ACC112 (cell line): ENCODE results near the gene CHST6.
A peak's percentile ranks its signal among the peaks of the same experiment; 100 is the strongest.
"Not testable (repeated sequence)": the region's sequence is repeated elsewhere in the genome, so short reads cannot be mapped to it uniquely, and the experiment has no call there.

Experiments
- H2AFZ ChIP-seq: fragments of 200-600 bp; sonication (generic); one replicate; pipeline ENCODE4 v1.6.0; 2017; ENCODE audit warnings: antibody characterized with exemption, low read length; ENCODE audit not compliant: unreplicated experiment
- H3K27ac ChIP-seq: fragments of 200-600 bp; sonication (generic); 2 replicates; pipeline ENCODE4 v1.5.1; 2014; ENCODE audit warnings: low read depth, mild to moderate bottlenecking, antibody characterized with exemption, low read length, moderate library complexity
- H3K27me3 ChIP-seq: fragments of 200-600 bp; sonication (generic); 2 replicates; pipeline ENCODE4 v1.6.1; 2014; ENCODE audit warnings: mild to moderate bottlenecking, antibody characterized with exemption, low read length, moderate library complexity, mixed read lengths; ENCODE audit not compliant: insufficient read depth
- H3K36me3 ChIP-seq: fragments of 200-600 bp; sonication (generic); 2 replicates; pipeline ENCODE4 v1.6.1; 2016; ENCODE audit warnings: mild to moderate bottlenecking, antibody characterized with exemption, low read length, moderate library complexity, mixed read lengths; ENCODE audit not compliant: insufficient read depth
- H3K4me1 ChIP-seq: fragments of 200-600 bp; sonication (generic); one replicate; pipeline ENCODE4 v1.6.1; 2016; ENCODE audit warnings: low read length, mixed read lengths; ENCODE audit not compliant: insufficient read depth, unreplicated experiment, control insufficient read depth
- H3K4me3 ChIP-seq: fragments of 200-600 bp; sonication (generic); 2 replicates; pipeline ENCODE4 v1.5.1; 2014; ENCODE audit warnings: mild to moderate bottlenecking, low read depth, low read length
- H3K79me2 ChIP-seq: fragments of 200-600 bp; sonication (generic); one replicate; pipeline ENCODE4 v1.6.0; 2016; ENCODE audit warnings: low read length; ENCODE audit not compliant: control insufficient read depth, unreplicated experiment, insufficient read depth

The CHST6 gene

GRCh38 chr16:75475420-75475847 lies 19.8 kb downstream of the CHST6 start:
- Histone ChIP-seq H2AFZ (no peak overlapping the region), H3K36me3 (no peaks in the 10 kb centered on the region), H3K4me3 (no peak overlapping the region), H3K27me3 (no peaks in the 10 kb centered on the region), H3K4me1 (no peaks in the 10 kb centered on the region), H3K79me2 (no peaks in the 10 kb centered on the region), H3K27ac (no peak overlapping the region)

GRCh38 chr16:75472908-75473877 lies 22.0 kb downstream of the CHST6 start:
- Histone ChIP-seq H3K27me3 (no peaks in the 10 kb centered on the region), H2AFZ (no peak overlapping the region), H3K36me3 (no peaks in the 10 kb centered on the region), H3K4me3 (no peak overlapping the region), H3K79me2 (no peaks in the 10 kb centered on the region), H3K4me1 (no peaks in the 10 kb centered on the region), H3K27ac (no peak overlapping the region)

- Histone ChIP-seq H3K4me3 (no peak overlapping the region), H3K79me2 (no peaks in the 10 kb centered on the region), H3K27ac (no peak overlapping the region), H3K27me3 (no peaks in the 10 kb centered on the region), H2AFZ (no peak overlapping the region), H3K4me1 (no peaks in the 10 kb centered on the region), H3K36me3 (no peaks in the 10 kb centered on the region)
Observed at GRCh38 chr16:75471723-75472633, 23.3 kb downstream of the CHST6 start.

GRCh38 chr16:75466760-75467159 lies 28.5 kb downstream of the CHST6 start:
- Histone ChIP-seq H3K36me3 (no peaks in the 10 kb centered on the region), H3K4me3 (no peak overlapping the region), H3K4me1 (peaks cover 5% of the 10 kb centered on the region), H3K79me2 (peaks cover 23% of the 10 kb centered on the region), H2AFZ (no peak overlapping the region), H3K27me3 (no peaks in the 10 kb centered on the region), H3K27ac (no peak overlapping the region)

- Histone ChIP-seq H3K36me3 (no peaks in the 10 kb centered on the region), H3K4me1 (peaks cover 5% of the 10 kb centered on the region), H3K27me3 (no peaks in the 10 kb centered on the region), H3K27ac (peak within 1 kb of the TSS; percentile 67), H3K79me2 (peaks cover 48% of the 10 kb centered on the region), H2AFZ (peak within 1 kb of the TSS; percentile 89), H3K4me3 (peak within 1 kb of the TSS; percentile 94)
Observed at GRCh38 chr16:75464122-75464918, 30.9 kb downstream of the CHST6 start, which contains the start of gene TMEM170A. TMEM170A (minus strand) TSS chr16:75464689; CDS start chr16:75464600, 89 bp downstream.

- peak overlapping the region; percentile 89 for H2AFZ ChIP-seq
- peaks cover 53% of the 10 kb centered on the region for H3K79me2 ChIP-seq
- H3K36me3 ChIP-seq, H3K27ac ChIP-seq, H3K27me3 ChIP-seq, H3K4me1 ChIP-seq: not testable (repeated sequence)
- peak overlapping the region; percentile 94 for H3K4me3 ChIP-seq
Observed at GRCh38 chr16:75463389-75464121, 31.7 kb downstream of the CHST6 start.

GRCh38 chr16:75462806-75463205 lies 32.4 kb downstream of the CHST6 start:
- H3K4me1 ChIP-seq = peaks cover 5% of the 10 kb centered on the region

GRCh38 chr16:75461575-75461974 lies 33.7 kb downstream of the CHST6 start:
- Histone ChIP-seq H2AFZ (no peak overlapping the region), H3K4me1 (peaks cover 5% of the 10 kb centered on the region), H3K27me3 (no peaks in the 10 kb centered on the region), H3K36me3 (no peaks in the 10 kb centered on the region), H3K79me2 (peaks cover 71% of the 10 kb centered on the region), H3K27ac (no peak overlapping the region), H3K4me3 (no peak overlapping the region)

More at GRCh38 chr16:75462806-75463205, 32.4 kb downstream of the CHST6 start:
- Histone ChIP-seq H3K27ac (no peak overlapping the region), H3K79me2 (peaks cover 60% of the 10 kb centered on the region), H2AFZ (no peak overlapping the region), H3K36me3 (no peaks in the 10 kb centered on the region), H3K4me3 (peak overlapping the region; percentile 94), H3K27me3 (no peaks in the 10 kb centered on the region)

GRCh38 chr16:75460446-75460845 lies 34.8 kb downstream of the CHST6 start:
- Histone ChIP-seq H3K4me3 (no peak overlapping the region), H3K36me3 (no peaks in the 10 kb centered on the region), H3K27ac (no peak overlapping the region), H3K27me3 (no peaks in the 10 kb centered on the region), H3K4me1 (peaks cover 5% of the 10 kb centered on the region), H3K79me2 (peaks cover 79% of the 10 kb centered on the region), H2AFZ (no peak overlapping the region)
